HG03045 (cell line): ENCODE data around the gene PDGFC.
"Not testable (repeated sequence)": the region's sequence is repeated elsewhere in the genome, so short reads cannot be mapped to it uniquely, and the experiment has no call there.

Experiments used
- ATAC-seq: cut with Tn5 transposase; IDR thresholded peaks from one replicate; pipeline ENCODE4 v1.9.1; 2021; ENCODE audit warnings: mild to moderate bottlenecking, moderate library complexity; ENCODE audit not compliant: unreplicated experiment

Gene PDGFC

DNA sequence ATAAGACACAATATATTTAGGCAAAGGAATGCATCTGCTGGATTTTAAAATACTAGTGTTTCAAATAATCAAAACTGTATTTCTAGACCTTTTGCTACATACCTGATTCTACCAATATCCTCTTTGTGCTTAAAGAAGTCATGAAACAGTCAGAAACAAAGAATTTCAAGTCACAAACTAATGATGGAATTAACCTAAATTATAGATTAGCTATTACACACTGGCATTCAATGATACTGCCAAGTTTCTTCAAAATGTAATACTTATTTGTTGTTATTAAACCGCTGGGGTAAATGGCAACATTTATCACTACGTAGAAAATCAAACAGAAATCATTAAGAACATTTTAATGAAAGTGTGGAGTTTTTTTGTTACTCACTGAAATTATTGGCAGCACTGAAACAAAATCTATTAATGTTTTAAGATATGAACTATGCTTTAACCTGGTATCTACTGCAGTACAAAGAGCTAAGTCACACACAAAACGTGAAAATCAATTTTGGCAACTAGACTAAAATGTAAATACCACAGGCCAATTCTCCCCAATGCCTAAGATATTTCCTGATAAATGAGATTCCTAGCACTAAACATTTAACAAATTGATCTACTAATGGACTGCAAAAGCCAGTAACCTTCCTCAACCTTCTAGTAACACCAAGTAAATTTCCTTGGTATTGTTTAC lies 19.4 kb downstream of the PDGFC start:
- no peak for ATAC-seq

DNA sequence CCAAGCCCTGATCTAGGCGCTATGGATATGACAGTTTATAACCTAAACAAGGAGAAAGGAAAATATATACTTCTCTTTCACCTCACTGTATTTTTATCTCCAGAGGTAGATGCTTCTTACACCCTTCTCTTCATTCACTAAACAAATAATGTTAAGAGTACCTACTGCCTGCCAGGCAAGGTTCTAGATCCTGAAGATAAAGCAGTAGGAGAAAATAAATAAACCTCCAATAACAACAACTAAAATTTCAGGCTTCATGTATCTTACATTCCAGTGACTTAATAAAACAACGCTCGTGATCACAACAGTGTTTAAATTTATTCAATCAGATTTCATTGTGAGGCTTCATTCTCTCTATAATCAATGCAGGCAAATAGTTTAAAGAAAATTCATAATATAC lies 20.7 kb downstream of the PDGFC start:
- ATAC-seq: no peak

- no peak for ATAC-seq
Observed at GRCh38 chr4:156950090-156950489, 21.5 kb downstream of the PDGFC start.

GRCh38 chr4:156949373-156949814 lies 22.2 kb downstream of the PDGFC start:
- no peak for ATAC-seq

DNA sequence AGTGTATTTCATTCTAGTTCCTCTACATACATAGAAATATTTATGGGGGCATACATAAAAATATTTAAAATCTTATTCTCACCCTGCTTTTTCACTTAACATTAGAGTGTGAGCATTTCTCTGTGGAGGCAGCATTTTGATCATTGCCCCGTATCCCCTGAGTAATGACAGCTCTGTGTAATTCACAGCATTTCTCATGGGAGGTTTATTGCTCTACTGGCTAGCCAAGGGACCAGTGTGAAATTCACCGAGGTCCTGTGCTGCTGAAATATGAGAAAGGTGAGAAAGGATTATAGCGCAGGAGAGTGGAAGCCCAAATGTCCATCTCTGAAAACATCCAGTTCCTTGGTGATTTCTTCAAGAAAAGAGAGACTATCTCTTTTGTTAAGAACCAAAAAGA lies 22.9 kb downstream of the PDGFC start:
- no peak for ATAC-seq

- no peak for ATAC-seq
Observed at GRCh38 chr4:156948133-156948532, 23.5 kb downstream of the PDGFC start.

DNA sequence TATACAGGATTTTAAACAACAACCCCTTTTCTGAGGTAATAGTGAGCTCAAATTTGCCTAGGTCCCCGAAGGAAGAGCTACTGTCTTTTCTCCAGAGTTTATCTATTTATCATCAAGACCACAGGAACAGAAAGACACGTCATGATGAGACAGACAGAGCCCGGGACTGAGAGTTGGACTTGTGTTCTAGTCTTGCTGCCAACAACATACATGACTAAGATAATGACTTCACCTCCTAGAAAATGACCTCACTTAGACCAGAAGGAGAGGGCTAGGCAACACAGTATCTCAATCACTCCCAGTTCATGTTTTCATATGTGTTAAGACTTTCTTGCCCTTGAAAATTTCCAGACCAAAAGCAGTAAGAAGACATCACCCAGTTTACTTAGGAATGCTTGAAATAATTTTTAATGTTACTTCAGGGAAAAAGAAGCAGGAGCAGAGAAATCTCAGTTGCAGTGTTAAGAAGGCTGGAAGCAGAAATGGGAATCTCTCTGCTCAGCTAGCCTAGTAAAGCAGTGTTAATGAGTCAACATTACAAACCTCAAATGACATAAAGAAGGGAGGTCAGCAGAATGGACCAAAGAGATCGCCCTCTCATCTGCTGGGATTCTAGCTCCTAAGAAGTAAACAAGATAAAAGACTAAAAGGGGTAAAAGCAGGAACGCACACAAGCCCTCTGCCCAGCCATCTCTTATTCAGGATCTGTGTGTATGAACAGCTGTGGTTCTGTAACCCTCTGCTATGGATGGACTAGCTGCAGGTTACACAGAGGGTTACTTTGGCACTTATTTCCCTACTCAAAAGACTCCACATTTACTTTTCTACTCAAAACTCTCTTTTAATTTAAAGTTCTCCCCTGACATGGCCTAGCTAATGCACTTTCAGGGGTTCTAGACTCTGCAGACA lies 24.8 kb downstream of the PDGFC start:
- ATAC-seq: no peak

DNA sequence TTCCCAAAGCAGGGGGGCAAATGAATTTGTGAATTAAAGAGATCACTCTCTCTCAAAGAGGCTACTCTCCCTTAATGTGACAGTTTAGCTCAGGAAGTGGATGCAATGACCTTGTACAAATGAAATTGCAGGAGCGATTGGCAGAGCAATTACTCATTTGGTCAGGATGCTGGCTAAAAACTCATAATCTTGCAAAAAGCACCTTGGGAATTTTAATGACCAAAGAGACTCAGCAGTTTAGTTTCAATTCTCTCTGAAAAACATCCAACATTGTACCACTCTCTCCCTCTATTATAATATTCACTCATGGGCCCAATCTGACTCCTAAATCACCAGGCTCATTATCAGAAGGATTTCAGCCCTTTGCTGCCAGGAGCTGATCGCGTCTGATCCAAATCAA lies 26.1 kb downstream of the PDGFC start:
- ATAC-seq: no peak

DNA sequence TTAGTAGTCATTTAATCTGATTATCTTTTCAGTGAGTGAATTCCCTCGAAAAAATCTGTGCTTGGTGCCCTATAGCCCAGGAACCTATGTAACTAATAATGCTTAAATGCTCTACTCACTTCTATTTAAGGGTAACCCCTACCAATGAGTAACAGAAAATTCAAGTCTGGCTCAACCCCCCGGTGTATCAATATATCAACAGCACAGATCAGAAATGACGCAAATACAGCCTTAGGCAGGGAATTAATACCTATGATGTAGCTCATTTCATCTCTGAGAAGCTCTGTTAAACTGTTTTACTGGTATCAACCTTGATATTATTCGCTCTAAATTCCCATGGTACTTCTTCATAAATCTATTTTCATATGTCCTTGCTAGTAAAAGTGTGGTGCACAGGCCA lies 28.6 kb downstream of the PDGFC start:
- ATAC-seq: no peak

DNA sequence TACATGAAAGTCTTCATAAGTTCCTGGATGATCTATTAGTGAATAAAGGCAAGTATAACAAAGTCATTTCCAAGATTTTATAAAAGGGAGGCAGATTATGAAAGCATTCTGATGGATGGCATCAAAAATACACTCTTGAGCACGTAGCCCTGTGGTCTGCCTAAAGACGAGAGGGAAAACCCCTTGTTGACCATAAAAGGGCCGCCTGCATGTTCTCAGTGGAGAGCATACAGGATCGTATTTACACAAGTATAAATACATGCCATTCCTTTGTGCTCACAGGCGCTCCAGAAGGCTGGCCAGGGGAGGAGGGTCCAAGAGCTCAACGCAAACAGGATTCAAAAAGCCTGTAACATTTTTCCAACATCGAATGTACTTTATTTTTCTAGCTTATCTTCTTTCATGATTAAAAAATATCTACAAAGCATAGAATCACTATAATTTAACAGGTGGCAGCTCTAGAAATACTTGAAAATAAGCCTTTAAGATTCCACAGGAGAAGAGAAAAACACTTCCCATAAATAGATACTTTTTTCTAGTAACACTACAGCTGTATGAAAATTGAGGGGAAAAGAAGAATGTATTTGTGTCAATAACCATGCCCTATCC lies 29.6 kb downstream of the PDGFC start:
- ATAC-seq: no peak

- ATAC-seq: no peak
Observed at GRCh38 chr4:156939801-156940200, 31.8 kb downstream of the PDGFC start.

DNA sequence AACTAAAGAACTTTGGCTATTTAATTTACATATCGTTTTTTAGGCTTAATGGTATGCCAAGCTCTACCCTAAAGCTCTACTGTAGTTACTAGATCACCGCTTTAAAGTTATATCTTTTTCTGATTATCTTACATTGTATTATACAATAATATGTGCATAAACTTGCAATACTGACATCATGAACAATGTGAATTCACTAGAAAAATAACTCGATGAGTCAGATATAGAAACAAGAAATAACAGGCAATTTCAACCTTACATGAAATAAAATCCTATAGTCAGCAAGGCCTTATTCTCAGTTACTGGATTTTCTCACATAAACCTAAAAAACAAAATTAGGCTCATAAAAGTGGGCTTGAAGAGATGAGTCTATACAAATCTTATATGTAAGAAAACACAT lies 32.5 kb downstream of the PDGFC start:
- no peak for ATAC-seq

DNA sequence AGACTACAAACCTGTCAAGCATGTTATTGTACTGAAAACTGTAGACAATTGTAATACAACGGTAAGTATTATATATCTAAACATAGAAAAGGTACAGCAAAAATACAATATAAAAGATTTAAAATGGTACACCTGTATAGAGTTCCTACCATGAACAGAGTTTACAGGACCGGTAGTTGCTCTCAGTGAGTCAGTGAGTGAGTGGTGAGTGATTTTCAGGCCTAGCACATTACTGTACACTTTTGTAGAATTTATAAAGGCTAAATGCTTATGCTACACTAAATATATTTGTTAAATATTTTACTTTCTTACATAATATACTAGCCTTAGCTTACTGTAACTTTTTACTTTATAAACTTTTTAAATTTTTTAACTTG lies 37.4 kb downstream of the PDGFC start:
- ATAC-seq: no peak

GRCh38 chr4:156933633-156934258 lies 37.9 kb downstream of the PDGFC start:
- ATAC-seq: no peak

DNA sequence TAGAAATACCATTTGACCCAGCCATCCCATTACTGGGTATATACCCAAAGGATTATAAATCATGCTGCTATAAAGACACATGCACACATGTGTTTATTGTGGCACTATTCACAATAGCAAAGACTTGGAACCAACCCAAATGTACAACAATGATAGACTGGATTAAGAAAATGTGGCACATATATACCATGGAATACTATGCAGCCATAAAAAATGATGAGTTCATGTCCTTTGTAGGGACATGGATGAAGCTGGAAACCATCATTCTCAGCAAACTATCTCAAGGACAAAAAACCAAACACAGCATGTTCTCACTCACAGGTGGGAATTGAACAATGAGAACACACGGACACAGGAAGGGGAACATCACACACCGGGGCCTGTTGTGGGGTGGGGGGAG lies 39.2 kb downstream of the PDGFC start:
- not testable (repeated sequence) for ATAC-seq

- no peak for ATAC-seq
Observed at GRCh38 chr4:156931267-156931666, 40.3 kb downstream of the PDGFC start.

DNA sequence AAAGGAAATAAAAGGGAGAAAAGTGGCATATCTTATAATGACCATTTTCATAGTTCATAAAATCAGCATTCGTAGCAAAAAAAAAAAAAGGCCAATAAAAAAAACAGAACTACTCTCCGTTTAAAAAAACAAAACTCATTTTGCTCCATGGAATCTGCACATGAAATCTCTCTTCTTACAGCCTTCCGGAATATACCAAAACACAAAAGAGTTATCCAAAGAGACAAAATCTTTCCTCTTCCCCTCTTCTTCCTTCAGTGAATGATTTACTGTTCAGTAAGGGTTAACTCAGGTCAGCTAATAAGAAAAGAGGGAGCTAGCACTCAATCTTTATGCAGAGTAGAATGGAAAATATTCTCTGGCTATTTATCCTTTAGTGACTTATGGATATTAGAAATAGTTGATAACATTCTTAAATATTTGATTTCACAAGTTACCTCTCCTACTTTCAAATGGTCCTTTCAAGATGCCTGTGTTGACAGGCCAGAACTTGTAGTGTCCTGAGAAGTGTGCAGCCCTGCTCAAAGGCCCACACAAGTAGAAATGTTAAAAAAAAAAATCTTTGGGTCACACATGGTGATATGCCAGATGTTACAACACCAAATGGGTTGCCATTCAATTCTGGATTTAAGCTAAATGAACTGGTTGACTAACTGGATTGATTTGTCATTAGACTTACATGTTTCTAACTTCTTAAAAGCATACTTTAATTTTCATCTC lies 42.1 kb downstream of the PDGFC start:
- no peak for ATAC-seq

DNA sequence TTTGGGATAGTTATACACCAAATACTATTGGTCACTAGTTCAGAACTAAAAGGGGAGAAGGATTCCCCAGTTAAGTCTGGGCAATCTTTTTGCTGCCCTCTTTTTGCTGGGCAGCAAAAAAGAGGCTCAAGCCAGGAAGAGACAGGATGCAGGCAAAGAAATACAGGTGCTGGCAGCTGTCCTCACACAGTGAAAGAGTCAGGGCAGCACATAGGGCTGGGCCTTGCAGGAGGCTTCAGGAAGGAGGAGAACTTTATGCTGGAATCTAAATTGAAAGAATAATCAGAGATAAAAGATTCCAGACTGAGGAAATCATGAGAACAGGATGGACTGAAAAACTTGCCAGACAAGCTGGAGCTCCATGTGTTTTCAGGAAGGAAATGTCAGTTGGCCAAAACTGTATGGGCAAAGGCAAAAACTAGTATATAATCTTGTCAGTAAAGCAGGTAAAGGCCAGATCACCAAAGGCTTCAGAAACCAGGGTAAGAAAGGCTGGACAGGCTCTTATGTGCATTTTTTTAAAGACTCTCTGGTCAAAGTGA lies 46.8 kb downstream of the PDGFC start:
- ATAC-seq: no peak

- ATAC-seq: no peak
Observed at GRCh38 chr4:156923525-156923924, 48.1 kb downstream of the PDGFC start.

- ATAC-seq: no peak
Observed at GRCh38 chr4:156915221-156915620, 56.4 kb downstream of the PDGFC start.
